Measurements from ENCODE around the gene ATG16L1. TPM values are rescaled to one million over a fixed set of nuclear protein-coding genes. Genes with fewer than 3 reads are reported as not detected.

The ATG16L1 gene
- total RNA-seq, 1 experiment from 2014 or later = 42.0 TPM

DNA sequence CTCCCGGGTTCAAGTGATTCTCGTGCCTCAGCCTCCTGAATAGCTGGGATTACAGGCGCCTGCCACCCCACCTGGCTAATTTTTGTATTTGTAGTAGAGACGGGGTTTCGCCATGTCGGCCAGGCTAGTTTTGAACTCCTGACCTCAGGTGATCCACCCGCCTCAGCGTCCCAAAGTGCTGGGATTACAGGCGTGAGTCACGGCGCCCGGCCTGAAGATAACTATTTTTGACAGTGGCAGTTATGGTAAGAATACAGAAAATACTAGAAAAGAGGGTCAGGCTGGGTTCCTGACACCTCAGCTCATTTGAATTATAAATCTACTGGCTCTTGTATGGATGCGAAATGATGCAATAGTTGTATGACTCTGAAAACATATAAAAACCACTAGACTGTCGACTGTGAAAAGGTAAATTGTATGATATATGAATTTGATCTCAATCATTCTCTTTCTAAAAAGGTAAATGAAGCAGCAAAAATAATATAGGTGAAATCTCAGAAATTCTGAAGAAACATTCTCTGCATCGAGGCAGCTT lies 91.8 kb downstream of the ATG16L1 start:
- H4K5ac ChIP-seq (ENCODE audit: insufficient read length, low read depth, low read length) = no peak overlapping the region
- no peak for DNase-seq
- H4K91ac ChIP-seq (ENCODE audit: insufficient read length, low read depth, low read length) = no peak overlapping the region
- H2BK20ac ChIP-seq (ENCODE audit: low read depth, low read length, poor library complexity, severe bottlenecking) = no peak overlapping the region
- no peak overlapping the region for H4K8ac ChIP-seq (replicated peaks; ENCODE audit: insufficient read length, low read depth, low read length)
- no peak overlapping the region for H3K27ac ChIP-seq (ENCODE audit: insufficient read length, low read depth, low read length)
- TF ChIP-seq, protein P1, sequence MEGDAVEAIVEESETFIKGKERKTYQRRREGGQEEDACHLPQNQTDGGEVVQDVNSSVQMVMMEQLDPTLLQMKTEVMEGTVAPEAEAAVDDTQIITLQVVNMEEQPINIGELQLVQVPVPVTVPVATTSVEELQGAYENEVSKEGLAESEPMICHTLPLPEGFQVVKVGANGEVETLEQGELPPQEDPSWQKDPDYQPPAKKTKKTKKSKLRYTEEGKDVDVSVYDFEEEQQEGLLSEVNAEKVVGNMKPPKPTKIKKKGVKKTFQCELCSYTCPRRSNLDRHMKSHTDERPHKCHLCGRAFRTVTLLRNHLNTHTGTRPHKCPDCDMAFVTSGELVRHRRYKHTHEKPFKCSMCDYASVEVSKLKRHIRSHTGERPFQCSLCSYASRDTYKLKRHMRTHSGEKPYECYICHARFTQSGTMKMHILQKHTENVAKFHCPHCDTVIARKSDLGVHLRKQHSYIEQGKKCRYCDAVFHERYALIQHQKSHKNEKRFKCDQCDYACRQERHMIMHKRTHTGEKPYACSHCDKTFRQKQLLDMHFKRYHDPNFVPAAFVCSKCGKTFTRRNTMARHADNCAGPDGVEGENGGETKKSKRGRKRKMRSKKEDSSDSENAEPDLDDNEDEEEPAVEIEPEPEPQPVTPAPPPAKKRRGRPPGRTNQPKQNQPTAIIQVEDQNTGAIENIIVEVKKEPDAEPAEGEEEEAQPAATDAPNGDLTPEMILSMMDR (conservative IDR thresholded peaks at IDR 0.05) = no peak
- no peaks in the 10 kb centered on the region for H3K79me2 ChIP-seq (ENCODE audit: insufficient read depth, low read length)
- H3K4me2 ChIP-seq (ENCODE audit: insufficient read depth, insufficient read length, low read length) = no peak overlapping the region
- H3K23ac ChIP-seq (ENCODE audit: insufficient read length, low read depth, low read length) = no peak overlapping the region
- H3K23me2 ChIP-seq (ENCODE audit: insufficient read length, low read depth, low read length, poor library complexity, severe bottlenecking) = no peaks in the 10 kb centered on the region
- H3K27me3 Mint-ChIP-seq (ENCODE audit: low read depth) = peaks cover 47% of the 10 kb centered on the region
- no peak overlapping the region for H3K18ac ChIP-seq (ENCODE audit: insufficient read length, low read depth, low read length)
- no peak overlapping the region for H2AFZ ChIP-seq (ENCODE audit: low read length)
- H2BK120ac ChIP-seq (ENCODE audit: low read depth, low read length, poor library complexity, severe bottlenecking) = no peak overlapping the region
- H3K27ac Mint-ChIP-seq = no peak overlapping the region
- H3T11ph ChIP-seq (ENCODE audit: low read length) = no peak overlapping the region
- H3K27me3 ChIP-seq (ENCODE audit: insufficient read depth, low read length) = no peaks in the 10 kb centered on the region
- H2BK12ac ChIP-seq (ENCODE audit: insufficient read length, low read depth, low read length) = no peak overlapping the region
- H3K9me3 ChIP-seq (ENCODE audit: control insufficient read depth, low read depth, low read length) = no peaks in the 10 kb centered on the region
- peaks cover 4 to 6% of the 10 kb centered on the region in 2 experiments; a peak in 3 of 5 replicates for H3K9me3 Mint-ChIP-seq
- H3K4me1 ChIP-seq (ENCODE audit: insufficient read depth, low read length) = no peaks in the 10 kb centered on the region
- no peaks in the 10 kb centered on the region for H3K79me1 ChIP-seq (ENCODE audit: insufficient read depth, low read depth, low read length, poor library complexity, severe bottlenecking)
- 0 out of 4 replicates have a peak, but pooled peaks cover 3 to 4% of the 10 kb centered on the region in 2 experiments for H3K4me1 Mint-ChIP-seq
- WGBS (ENCODE audit: extremely low coverage, insufficient read length, low lambda C conversion rate) = no CpG with 5 or more reads among the region's 15 CpGs
- no peak overlapping the region for H3K9ac ChIP-seq (ENCODE audit: extremely low read depth, insufficient read length, low read length)
- no peak overlapping the region for H2AK5ac ChIP-seq (ENCODE audit: insufficient read length, low read length)
- no peak overlapping the region for H3K4me3 Mint-ChIP-seq
- no peak overlapping the region for H3K4ac ChIP-seq (ENCODE audit: low read depth, low read length)
- no peak overlapping the region for H3K14ac ChIP-seq (ENCODE audit: insufficient read depth, low read length)
- H2BK15ac ChIP-seq (ENCODE audit: low read depth, low read length) = no peak overlapping the region
- no peak overlapping the region for H2BK5ac ChIP-seq (ENCODE audit: insufficient read length, low read length)
- H3K36me3 Mint-ChIP-seq (ENCODE audit: insufficient read depth in 1 of 3, low read depth in 3 of 3) = peaks cover 0 to 5% (median 0%) of the 10 kb centered on the region in 3 experiments; a peak in 1 of 7 replicates
- no peaks in the 10 kb centered on the region for H4K20me1 ChIP-seq (ENCODE audit: control insufficient read depth, insufficient read depth, insufficient read length)
- H3K56ac ChIP-seq (ENCODE audit: insufficient read length, low read depth, low read length) = no peak overlapping the region

Other genes with a start within 250 kb of the ATG16L1 start
- gene NGEF, start 238.4 kb upstream of the ATG16L1 start, total RNA-seq (2021) = 1.9 and 2.2 TPM in 2 replicates
- not detected in 2 replicates for gene NEU2, start 219.0 kb upstream of the ATG16L1 start, total RNA-seq (2021)
- gene INPP5D, start 191.3 kb upstream of the ATG16L1 start, total RNA-seq (2021) = 12.7 and 13.1 TPM in 2 replicates
- gene SAG, start 56.1 kb downstream of the ATG16L1 start, total RNA-seq (2021) = not detected in 2 replicates
- 18.1 and 20.7 TPM in 2 replicates for gene DGKD, start 102.8 kb downstream of the ATG16L1 start, total RNA-seq (2021)

All from H9 (cell line).